GM12878 (cell line): ENCODE results near the gene EAF1. TPM values are rescaled to one million over a fixed set of nuclear protein-coding genes. Genes with fewer than 3 reads are reported as not detected.

ENCODE experiments used
- ATAC-seq: fragments of 200-7000 bp; cut with Tn5 transposase; 3 replicates; pipeline ENCODE4 v1.9.1; 2020; ENCODE audit warnings: mild to moderate bottlenecking, moderate library complexity
- BruUV-seq: library from RNA; stranded (reverse); fragments of 400-500 nt; replicated peaks from 2 replicates; lab custom pipeline; 2021; lab: Mats Ljungman, UMichigan
- CTCF ChIA-PET: fragments of 300-600 bp; sonication (Branson Sonifier 250); formaldehyde crosslinking; extraction: SDS; loops from one replicate; lab custom pipeline; 2021; ENCODE audit warnings: inconsistent platforms; lab: Yijun Ruan, JAX
- POLR2A ChIA-PET: fragments of 350-600 bp; formaldehyde crosslinking; extraction: SDS; loops from one replicate; lab custom pipeline; 2021; ENCODE audit warnings: inconsistent platforms; lab: Charles Lee
- RAD21 ChIA-PET: fragments of 300-600 bp; sonication (Branson Sonifier 250); formaldehyde crosslinking; loops from one replicate; lab custom pipeline; 2023; ENCODE audit warnings: antibody characterized with exemption; ENCODE audit not compliant: unreplicated experiment; lab: Charles Lee
- SMC1A ChIA-PET: fragments of 300-600 bp; sonication (Branson Sonifier 250); formaldehyde crosslinking; loops from one replicate; lab custom pipeline; 2023; ENCODE audit not compliant: unreplicated experiment, uncharacterized antibody; lab: Charles Lee
- DNase-seq: peaks from one replicate; pipeline ENCODE4 v3.0.0-alpha.2; 2011; ENCODE audit warnings: low read depth, low spot score
- FAIRE-seq: peaks from 3 replicates; lab custom pipeline; 2011; peaks lifted over from hg19 to GRCh38; lab: Jason Lieb, UNC
- H2AFZ ChIP-seq: 2 replicates; pipeline ENCODE4 v1.6.0; 2011; ENCODE audit warnings: low read depth, low read length, control low read depth; ENCODE audit not compliant: control insufficient read depth
- H3K27ac ChIP-seq: 2 replicates; pipeline ENCODE4 v1.5.1; 2011; ENCODE audit warnings: control low read depth; ENCODE audit not compliant: control insufficient read depth, insufficient read depth
- H3K27me3 ChIP-seq, 2 experiments: replicated peaks in 1 of 2; 2 replicates each; pipeline versions ENCODE4 v1.6.0 to v1.6.1; 2011; ENCODE audit warnings: low read length in 1 of 2; ENCODE audit not compliant: control insufficient read depth in 2 of 2, insufficient read depth in 2 of 2
- H3K36me3 ChIP-seq, 2 experiments: 2 replicates each; pipeline ENCODE4 v1.5.1; 2011; ENCODE audit warnings: low read length in 1 of 2; ENCODE audit not compliant: control insufficient read depth in 2 of 2, insufficient read depth in 2 of 2
- H3K4me1 ChIP-seq: 2 replicates; pipeline ENCODE4 v1.6.1; 2011; ENCODE audit warnings: mild to moderate bottlenecking, low read length, moderate library complexity, mixed read lengths; ENCODE audit not compliant: control insufficient read depth, insufficient read depth
- H3K4me2 ChIP-seq: 2 replicates; pipeline ENCODE4 v1.6.0; 2011; ENCODE audit warnings: control low read depth; ENCODE audit not compliant: control insufficient read depth, insufficient read depth
- H3K4me3 ChIP-seq: fragments of 200-600 bp; sonication (generic); 2 replicates; pipeline ENCODE4 v1.5.1; 2016
- H3K79me2 ChIP-seq: 2 replicates; pipeline ENCODE4 v1.6.0; 2011; ENCODE audit warnings: low read length; ENCODE audit not compliant: control insufficient read depth, insufficient read depth
- H3K9ac ChIP-seq: 2 replicates; pipeline ENCODE4 v1.8.0; 2011; ENCODE audit warnings: low read length, control low read depth, mixed read lengths; ENCODE audit not compliant: control insufficient read depth, insufficient read depth
- H3K9me3 ChIP-seq: replicated peaks from 3 replicates; pipeline ENCODE4 v1.5.1; 2011; ENCODE audit warnings: mild to moderate bottlenecking, low read length; ENCODE audit not compliant: control insufficient read depth, insufficient read depth
- H4K20me1 ChIP-seq: 2 replicates; pipeline ENCODE4 v1.6.0; 2011; ENCODE audit not compliant: control insufficient read depth, insufficient read depth
- BHLHE40 ChIP-seq, 2 experiments: fragments of 450-650 bp in 1 of 2; IDR thresholded peaks; 2 replicates each; pipeline ENCODE4 v1.6.1; 2011 to 2017; ENCODE audit warnings: low read depth in 2 of 2, borderline replicate concordance in 1 of 2, improper control_type of control experiment in 1 of 2, low read length in 1 of 2, mild to moderate bottlenecking in 1 of 2
- BMI1 ChIP-seq: fragments of 450-650 bp; IDR thresholded peaks from 2 replicates; pipeline ENCODE4 v1.6.1; 2016; ENCODE audit warnings: mild to moderate bottlenecking, moderate library complexity, borderline replicate concordance
- CBX5 ChIP-seq: sonication (generic); IDR thresholded peaks from 2 replicates; pipeline ENCODE4 v1.6.1; 2016; ENCODE audit warnings: low read depth, moderate library complexity, mild to moderate bottlenecking, inconsistent platforms
- CHD2 ChIP-seq: IDR thresholded peaks from 2 replicates; pipeline ENCODE4 v1.6.1; 2011; ENCODE audit warnings: low read depth, low read length, improper control_type of control experiment, borderline replicate concordance
- CREM ChIP-seq: IDR thresholded peaks from 2 replicates; pipeline ENCODE4 v1.6.1; 2014; ENCODE audit warnings: antibody characterized with exemption, low read depth
- HCFC1 ChIP-seq: fragments of 150-350 bp; IDR thresholded peaks from 2 replicates; pipeline ENCODE4 v1.6.1; 2014; ENCODE audit warnings: low read length
- MTA2 ChIP-seq: fragments of 450-650 bp; IDR thresholded peaks from 2 replicates; pipeline ENCODE4 v1.6.1; 2016; ENCODE audit warnings: low read depth, mild to moderate bottlenecking, moderate library complexity
- MXI1 ChIP-seq: fragments of 150-350 bp; IDR thresholded peaks from 2 replicates; pipeline ENCODE4 v1.6.1; 2011; ENCODE audit warnings: low read depth, mild to moderate bottlenecking, inconsistent platforms, low read length, improper control_type of control experiment
- PML ChIP-seq: IDR thresholded peaks from 2 replicates; pipeline ENCODE4 v1.6.1; 2012; ENCODE audit warnings: low read length, inconsistent platforms
- SKIL ChIP-seq: fragments of 450-650 bp; IDR thresholded peaks from 2 replicates; pipeline ENCODE4 v1.6.1; 2017; ENCODE audit warnings: mild to moderate bottlenecking, low read depth, inconsistent platforms; ENCODE audit not compliant: poor library complexity, severe bottlenecking
- TCF3 ChIP-seq: IDR thresholded peaks from 2 replicates; pipeline ENCODE4 v1.6.1; 2012; ENCODE audit warnings: low read depth, mild to moderate bottlenecking, low read length, borderline replicate concordance; ENCODE audit not compliant: insufficient read depth
- TCF7 ChIP-seq: IDR thresholded peaks from 2 replicates; pipeline ENCODE4 v1.6.1; 2014; ENCODE audit warnings: antibody characterized with exemption, borderline replicate concordance
- USF2 ChIP-seq: IDR thresholded peaks from 2 replicates; pipeline ENCODE4 v1.6.1; 2011; ENCODE audit warnings: low read depth, low read length, improper control_type of control experiment, borderline replicate concordance
- ZBTB33 ChIP-seq: fragments of 450-650 bp; IDR thresholded peaks from 2 replicates; pipeline ENCODE4 v1.6.1; 2017; ENCODE audit warnings: mild to moderate bottlenecking
- ZNF384 ChIP-seq: IDR thresholded peaks from 2 replicates; pipeline ENCODE4 v1.6.1; 2012; ENCODE audit warnings: low read depth, mild to moderate bottlenecking, low read length, improper control_type of control experiment, borderline replicate concordance
- WGBS: methylation state at CpG from one replicate; pipeline ENCODE4 v1.1.6; 2016; ENCODE audit warnings: low lambda C conversion rate; ENCODE audit not compliant: insufficient replicate concordance, insufficient coverage; ENCODE audit errors: missing lambda C conversion rate; 5-methylcytosine and 5-hydroxymethylcytosine counted together
- in situ Hi-C: fragments of 300-500 bp; cut with MboI; formaldehyde crosslinking; loops from 9 replicates; pipeline ENCODE4 v1.14.3; 2018; ENCODE audit warnings: mixed read lengths
- intact Hi-C: fragments of 100-400 bp; cut with micrococcal nuclease; formaldehyde crosslinking; loops from one replicate; pipeline ENCODE4 v1.14.2; 2022; ENCODE audit not compliant: unreplicated experiment
- polyA plus RNA-seq, 11 experiments: library from polyadenylated mRNA; depleted of rRNA in 4 of 11; unstranded in 6 of 11; stranded (reverse) in 5 of 11; fragments of >200 nt; fragmentation: Nextera tagmentation in 4 of 11; fragmentation: Illumina TruSeq in 1 of 11; extraction: Ambion mirVana in 4 of 11; extraction: Trizol in 1 of 11; gene quantifications; 1 replicate in 1 of 11; 2 replicates in 10 of 11; pipeline versions ENCODE4 v1.2.1 to v1.2.3, GENCODE V29; 2011 to 2016; ENCODE audit warnings: inconsistent platforms in 2 of 11, missing spikeins in 2 of 11, low read depth in 1 of 11
- total RNA-seq, 4 experiments: library from RNA; depleted of rRNA in 3 of 4; stranded (reverse); fragments of >200 nt in 3 of 4; fragmentation: Illumina TruSeq in 1 of 4; extraction: Trizol in 1 of 4; gene quantifications; 2 replicates each; pipeline versions ENCODE4 v1.2.1 to v1.2.3, GENCODE V29; 2013 to 2021

The EAF1 gene
- total and polyA plus RNA-seq, 10 of the 15 experiments (the other 5 are each of a cell fraction or from before 2014, with no cell fraction given) = 6.8 to 21.6 (median 15.6) TPM

DNA sequence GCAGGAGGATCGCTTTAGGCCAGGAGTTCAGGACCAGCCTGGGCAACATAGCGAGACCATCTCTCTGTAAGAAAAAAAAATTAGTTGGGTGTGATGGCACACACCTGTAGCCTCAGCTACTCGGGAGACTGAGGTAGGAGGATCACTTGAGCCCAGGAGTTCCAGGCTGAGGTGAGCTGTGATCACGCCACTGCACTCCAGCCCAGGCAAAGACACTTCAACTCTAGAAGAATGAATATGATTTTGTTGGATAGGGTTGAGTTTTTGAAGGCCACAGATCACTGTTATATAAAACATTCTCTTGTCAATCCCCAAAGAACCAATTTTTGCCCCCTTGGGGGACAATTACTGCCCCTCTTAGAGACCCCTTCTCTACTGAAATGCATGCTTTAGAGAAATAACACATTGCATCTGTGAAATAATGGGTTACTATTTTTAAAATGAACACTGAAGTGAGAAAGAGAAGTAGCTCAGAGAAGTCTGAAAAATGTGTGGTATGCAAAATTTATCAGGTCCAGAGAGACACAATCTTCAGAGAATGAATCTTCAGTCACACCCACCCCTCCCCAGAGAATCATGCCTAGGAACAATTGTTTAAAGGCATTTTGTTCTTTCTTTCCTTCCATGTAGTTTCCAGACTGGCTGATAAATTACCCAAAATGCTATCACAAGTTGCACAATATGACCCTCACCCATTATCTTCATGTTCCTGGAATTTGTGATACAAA is 42.7 kb upstream of the EAF1 start:
- H3K36me3 ChIP-seq = no peaks in the 10 kb centered on the region
- H4K20me1 ChIP-seq = no peaks in the 10 kb centered on the region
- H3K27me3 ChIP-seq = no peaks in the 10 kb centered on the region
- peak overlapping the region; percentile 93 for H3K27ac ChIP-seq
- no peak overlapping the region; the same call in 1 of the 2 replicates for H2AFZ ChIP-seq
- peak overlapping the region; percentile 61 for H3K9ac ChIP-seq
- H3K9me3 ChIP-seq = peaks cover 9% of the 10 kb centered on the region
- FAIRE-seq = peak; percentile 96
- H3K4me2 ChIP-seq = peak overlapping the region; percentile 73
- BruUV-seq = TSS peak; percentile 76
- DNase-seq = peak; percentile 84
- H3K4me1 ChIP-seq = peaks cover 66% of the 10 kb centered on the region
- H3K79me2 ChIP-seq = no peaks in the 10 kb centered on the region
- RAD21 ChIA-PET = interaction anchor here (0.8 to 3.3 kb wide), 25 partner anchors 12 to 412 kb away, joined by 3 to 35 read pairs (median 6); partner anchors contain the start of genes ANKRD28 and CAPN7
- SMC1A ChIA-PET = interaction anchor here (0.8 to 6.4 kb wide), 33 partner anchors 8 to 426 kb away, joined by 3 to 69 read pairs (median 5); partner anchors contain the start of gene CAPN7
- intact Hi-C loops (loop anchor here (1.0 to 2.0 kb wide), 2 partner anchors 14 to 22 kb away; no protein-coding TSS in a partner anchor), in situ Hi-C loops (loop anchor here (5.0 kb wide), 1 partner anchor 117 kb away; no protein-coding TSS in a partner anchor)
- H3K4me3 ChIP-seq = peak overlapping the region; percentile 48; the same call in 1 of the 2 replicates
- peak; percentile 87 for ATAC-seq
- POLR2A ChIA-PET = interaction anchor here (0.6 to 3.3 kb wide), 12 partner anchors 11 to 468 kb away, joined by 3 to 13 read pairs (median 5); partner anchors contain the start of gene SH3BP5
- CTCF ChIA-PET = interaction anchor here (0.6 to 6.3 kb wide), 20 partner anchors 14 to 199 kb away, joined by 3 to 98 read pairs (median 4); partner anchors contain the start of gene SH3BP5
- 2% methylated on average over 4 of the region's 4 CpGs for WGBS
- TF ChIP-seq MXI1 = peak; percentile 32; the same call in 1 of the 2 replicates
- TF ChIP-seq TCF7 = no peak
- no peak for TF ChIP-seq TCF3
- TF ChIP-seq BMI1 = peak; percentile 57; the same call in 1 of the 2 replicates
- TF ChIP-seq ZNF384 = 0 out of 2 replicates have a peak, but pooled peaks have one; percentile 27
- peak; percentile 13; the same call in 1 of the 2 replicates for TF ChIP-seq CBX5
- peak; percentile 33; the same call in 1 of the 2 replicates for TF ChIP-seq CHD2
- TF ChIP-seq CREM = no peak; the same call in 1 of the 2 replicates
- TF ChIP-seq MTA2 = peak; percentile 87
- peak; percentile 47 to 68; a peak in 3 of 4 replicates for TF ChIP-seq BHLHE40 (IDR thresholded peaks at IDR 0.05; ENCODE audit: borderline replicate concordance in 1 of 2, low read depth in 2 of 2, low read length in 1 of 2)
- TF ChIP-seq HCFC1 = no peak
- TF ChIP-seq USF2 = no peak
- no peak for TF ChIP-seq ZBTB33
- 0 out of 2 replicates have a peak, but pooled peaks have one; percentile 38 for TF ChIP-seq PML
- TF ChIP-seq SKIL = peak; percentile 43
